Fibroblast of lung (primary cell): ENCODE data around the gene EXOC8. TPM values are rescaled to one million over a fixed set of nuclear protein-coding genes. Genes with fewer than 3 reads are reported as not detected.

Experiments used
- DNase-seq, 2 donors: peaks; one replicate each; pipeline versions ENCODE4 v3.0.0 to v3.0.0-alpha.2; 2010; ENCODE audit warnings: low read depth in 2 of 2
- H2AFZ ChIP-seq: 2 replicates; pipeline ENCODE4 v1.5.1; 2012; ENCODE audit warnings: low read length, control low read depth, inconsistent platforms
- H3K27ac ChIP-seq: 2 replicates; pipeline ENCODE4 v1.5.1; 2011; ENCODE audit warnings: low read length, control low read depth; ENCODE audit not compliant: insufficient read depth
- H3K27me3 ChIP-seq: 2 replicates; pipeline ENCODE4 v1.5.1; 2011; ENCODE audit warnings: mild to moderate bottlenecking, low read length; ENCODE audit not compliant: control insufficient read depth, insufficient read depth
- H3K36me3 ChIP-seq: 2 replicates; pipeline ENCODE4 v1.5.1; 2011; ENCODE audit warnings: low read length; ENCODE audit not compliant: control insufficient read depth, insufficient read depth
- H3K4me1 ChIP-seq: 2 replicates; pipeline ENCODE4 v1.5.1; 2011; ENCODE audit warnings: low read length; ENCODE audit not compliant: control insufficient read depth, insufficient read depth; ENCODE audit errors: extremely low read depth
- H3K4me2 ChIP-seq: 2 replicates; pipeline ENCODE4 v1.5.1; 2011; ENCODE audit warnings: low read length, control low read depth; ENCODE audit not compliant: insufficient read depth; ENCODE audit errors: extremely low read depth
- H3K4me3 ChIP-seq, 4 experiments: fragments of 200-600 bp in 1 of 4; sonication (generic) in 1 of 4; replicated peaks in 1 of 4; 2 replicates each; pipeline ENCODE4 v1.5.1; 2011 to 2016; ENCODE audit warnings: low read length in 4 of 4, low read depth in 3 of 4, mild to moderate bottlenecking in 3 of 4, control low read depth in 2 of 4, inconsistent platforms in 1 of 4, mixed read lengths in 1 of 4; ENCODE audit not compliant: insufficient read depth in 1 of 4; ENCODE audit errors: control extremely low read depth in 1 of 4
- H3K79me2 ChIP-seq: 2 replicates; pipeline ENCODE4 v1.5.1; 2012; ENCODE audit warnings: mild to moderate bottlenecking, low read length, inconsistent platforms; ENCODE audit not compliant: control insufficient read depth, insufficient read depth
- H3K9ac ChIP-seq: 2 replicates; pipeline ENCODE4 v1.5.1; 2011; ENCODE audit warnings: mild to moderate bottlenecking, low read length, control low read depth; ENCODE audit not compliant: insufficient read depth
- H3K9me3 ChIP-seq: 2 replicates; pipeline ENCODE4 v1.5.1; 2012; ENCODE audit warnings: low read depth, low read length; ENCODE audit not compliant: control insufficient read depth, insufficient read depth
- H4K20me1 ChIP-seq: 2 replicates; pipeline ENCODE4 v1.5.1; 2011; ENCODE audit warnings: low read length; ENCODE audit not compliant: control insufficient read depth, insufficient read depth; ENCODE audit errors: extremely low read depth
- EZH2 ChIP-seq: IDR thresholded peaks from 2 replicates; pipeline ENCODE4 v1.5.1; 2012; ENCODE audit warnings: low read length, control low read depth, mild to moderate bottlenecking; ENCODE audit errors: missing control alignments
- polyA plus RNA-seq, 2 donors: library from polyadenylated mRNA; depleted of rRNA in 1 of 2; stranded (reverse) in 1 of 2; unstranded in 1 of 2; fragments of >200 nt; gene quantifications; 2 replicates each; pipeline ENCODE4 v1.2.1, GENCODE V29; 2011 to 2012; ENCODE audit warnings: missing spikeins in 1 of 2
- total RNA-seq: library from RNA; depleted of rRNA; stranded (reverse); fragments of >200 nt; gene quantifications from 2 replicates; pipeline ENCODE4 v1.2.1, GENCODE V29; 2014
- TF ChIP-seq, protein P1 (sequence below), 2 donors: IDR thresholded peaks in 1 of 2; conservative IDR thresholded peaks in 1 of 2; 1 replicate in 1 of 2; 2 replicates in 1 of 2; pipeline ENCODE4 v1.5.1; 2011 to 2012; ENCODE audit warnings: low read length in 2 of 2, control low read depth in 1 of 2, inconsistent platforms in 1 of 2, low read depth in 1 of 2, mild to moderate bottlenecking in 1 of 2

Gene EXOC8
- total and polyA plus RNA-seq, 2 donors (not counting 1 experiment from before 2014, with no cell fraction given): 5.8 to 17.0 TPM

DNA sequence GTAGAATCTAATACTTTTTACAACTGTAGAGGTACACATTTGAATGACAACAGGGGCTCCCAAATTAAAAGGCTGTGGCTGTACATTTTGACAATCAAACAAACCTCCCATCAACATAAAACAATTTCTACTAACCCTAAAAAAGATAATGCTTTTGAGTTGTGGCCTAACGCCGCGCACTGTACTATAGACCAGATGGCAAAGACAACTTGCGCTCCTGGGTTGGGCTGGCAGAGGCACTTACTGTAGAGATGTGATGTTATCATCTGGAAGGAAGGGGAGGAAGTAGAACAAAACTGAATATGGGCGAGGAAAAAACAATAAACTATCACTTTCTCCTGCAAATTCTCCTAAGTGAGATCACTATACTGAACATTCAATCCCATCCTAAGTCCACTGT, 26.5 kb upstream of the EXOC8 start:
- no peak overlapping the region for H3K27ac ChIP-seq
- H3K4me3 ChIP-seq: no peak overlapping the region
- no peak for DNase-seq
- TF ChIP-seq, protein P1, sequence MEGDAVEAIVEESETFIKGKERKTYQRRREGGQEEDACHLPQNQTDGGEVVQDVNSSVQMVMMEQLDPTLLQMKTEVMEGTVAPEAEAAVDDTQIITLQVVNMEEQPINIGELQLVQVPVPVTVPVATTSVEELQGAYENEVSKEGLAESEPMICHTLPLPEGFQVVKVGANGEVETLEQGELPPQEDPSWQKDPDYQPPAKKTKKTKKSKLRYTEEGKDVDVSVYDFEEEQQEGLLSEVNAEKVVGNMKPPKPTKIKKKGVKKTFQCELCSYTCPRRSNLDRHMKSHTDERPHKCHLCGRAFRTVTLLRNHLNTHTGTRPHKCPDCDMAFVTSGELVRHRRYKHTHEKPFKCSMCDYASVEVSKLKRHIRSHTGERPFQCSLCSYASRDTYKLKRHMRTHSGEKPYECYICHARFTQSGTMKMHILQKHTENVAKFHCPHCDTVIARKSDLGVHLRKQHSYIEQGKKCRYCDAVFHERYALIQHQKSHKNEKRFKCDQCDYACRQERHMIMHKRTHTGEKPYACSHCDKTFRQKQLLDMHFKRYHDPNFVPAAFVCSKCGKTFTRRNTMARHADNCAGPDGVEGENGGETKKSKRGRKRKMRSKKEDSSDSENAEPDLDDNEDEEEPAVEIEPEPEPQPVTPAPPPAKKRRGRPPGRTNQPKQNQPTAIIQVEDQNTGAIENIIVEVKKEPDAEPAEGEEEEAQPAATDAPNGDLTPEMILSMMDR (conservative IDR thresholded peaks at IDR 0.05 in 1 of 2, IDR thresholded peaks at IDR 0.05 in 1 of 2; ENCODE audit: low read depth in 1 of 2, low read length in 2 of 2): no peak
- no peaks in the 10 kb centered on the region for H4K20me1 ChIP-seq
- no peaks in the 10 kb centered on the region for H3K27me3 ChIP-seq
- H3K4me1 ChIP-seq: no peaks in the 10 kb centered on the region
- H3K9me3 ChIP-seq: no peaks in the 10 kb centered on the region
- H3K36me3 ChIP-seq: no peaks in the 10 kb centered on the region
- H2AFZ ChIP-seq: no peak overlapping the region
- no peaks in the 10 kb centered on the region for H3K79me2 ChIP-seq
- H3K9ac ChIP-seq: no peak overlapping the region
- no peak overlapping the region for H3K4me2 ChIP-seq

DNA sequence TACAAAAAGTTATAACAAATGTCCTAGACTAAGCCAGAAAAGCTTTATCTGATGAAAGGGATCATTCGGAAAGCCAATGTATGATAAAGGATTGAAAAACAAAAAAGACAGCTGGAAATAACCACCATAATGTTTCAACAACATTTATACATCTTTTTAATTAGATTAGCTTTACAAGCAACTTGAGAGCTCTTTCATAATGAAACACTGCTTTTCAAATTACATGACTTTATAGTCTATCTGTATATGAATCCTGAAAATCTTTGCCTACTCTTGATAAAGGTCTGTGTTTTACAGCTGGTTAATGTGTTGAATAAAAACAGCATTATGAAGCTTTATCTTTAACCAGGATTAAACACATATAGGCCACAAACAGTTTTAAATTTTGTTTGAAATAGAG, 26.0 kb upstream of the EXOC8 start:
- no peak for DNase-seq
- Histone ChIP-seq H3K27me3 (no peaks in the 10 kb centered on the region), H3K4me2 (no peak overlapping the region), H3K27ac (no peak overlapping the region), H3K36me3 (no peaks in the 10 kb centered on the region), H2AFZ (no peak overlapping the region), H4K20me1 (no peaks in the 10 kb centered on the region), H3K79me2 (no peaks in the 10 kb centered on the region), H3K4me3 (no peak overlapping the region), H3K9ac (no peak overlapping the region), H3K4me1 (no peaks in the 10 kb centered on the region), H3K9me3 (no peaks in the 10 kb centered on the region)
- TF ChIP-seq EZH2: no peak
- TF ChIP-seq, protein P1 (conservative IDR thresholded peaks at IDR 0.05 in 1 of 2, IDR thresholded peaks at IDR 0.05 in 1 of 2; ENCODE audit: low read depth in 1 of 2, low read length in 2 of 2): no peak

DNA sequence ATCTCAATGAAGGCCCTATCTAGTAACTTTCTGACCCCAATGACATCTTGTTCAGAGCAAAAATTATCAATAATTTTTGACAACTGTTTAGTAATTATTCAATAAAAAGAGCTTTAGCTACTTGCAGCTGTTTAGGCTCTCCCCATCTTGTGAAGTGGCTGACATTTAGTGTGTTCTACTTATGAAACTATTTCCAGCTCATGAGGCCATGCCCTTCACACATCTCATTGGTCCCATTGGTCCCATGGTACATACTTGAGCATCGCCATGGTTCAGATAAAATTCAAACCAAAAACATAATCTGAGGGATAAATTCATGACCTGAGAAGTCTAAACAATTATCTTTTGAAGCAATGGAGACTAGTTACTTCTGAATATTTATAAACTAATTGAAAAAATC, 24.7 kb upstream of the EXOC8 start:
- no peak overlapping the region for H3K9ac ChIP-seq
- no peaks in the 10 kb centered on the region for H3K9me3 ChIP-seq
- H3K27me3 ChIP-seq: no peaks in the 10 kb centered on the region
- no peaks in the 10 kb centered on the region for H4K20me1 ChIP-seq
- H3K79me2 ChIP-seq: no peaks in the 10 kb centered on the region
- H2AFZ ChIP-seq: no peak overlapping the region
- no peak for TF ChIP-seq EZH2
- TF ChIP-seq, protein P1 (conservative IDR thresholded peaks at IDR 0.05 in 1 of 2, IDR thresholded peaks at IDR 0.05 in 1 of 2; ENCODE audit: low read depth in 1 of 2, low read length in 2 of 2): no peak
- no peak for DNase-seq
- H3K4me1 ChIP-seq: no peaks in the 10 kb centered on the region
- H3K36me3 ChIP-seq: no peaks in the 10 kb centered on the region
- no peak overlapping the region for H3K4me3 ChIP-seq
- H3K4me2 ChIP-seq: no peak overlapping the region
- no peak overlapping the region for H3K27ac ChIP-seq
